ENCODE data around the gene CBR3.

- TF ChIP-seq CTCF (IDR thresholded peaks at IDR 0.05; ENCODE audit: extremely low read depth in 1 of 2, insufficient read depth in 1 of 2, low read depth in 1 of 2, low read length in 2 of 2): no peak
- TF ChIP-seq EZH2 (IDR thresholded peaks at IDR 0.05; ENCODE audit: borderline replicate concordance, low read depth, low read length, severe bottlenecking): no peak
- TF ChIP-seq GATA2 (IDR thresholded peaks at IDR 0.05; ENCODE audit: insufficient read depth, insufficient read length, low read depth, low read length): no peak
- no peak for TF ChIP-seq POLR2AphosphoS5 (IDR thresholded peaks at IDR 0.05; ENCODE audit: insufficient read depth, low read depth, low read length)
- TF ChIP-seq POLR2A (IDR thresholded peaks at IDR 0.05; ENCODE audit: low read depth, low read length): no peak
- TF ChIP-seq MAX (IDR thresholded peaks at IDR 0.05; ENCODE audit: insufficient read depth, insufficient read length): no peak
- TF ChIP-seq FOS (IDR thresholded peaks at IDR 0.05; ENCODE audit: borderline replicate concordance, insufficient read depth, low read length): no peak
- no peak for TF ChIP-seq JUN (IDR thresholded peaks at IDR 0.05; ENCODE audit: borderline replicate concordance, insufficient read depth, insufficient read length, low read depth)
- TF ChIP-seq MYC (IDR thresholded peaks at IDR 0.05; ENCODE audit: low read depth, low read length): no peak
Measured at GRCh38 chr21:36145259-36145658, 10.4 kb downstream of the CBR3 start.

Data from endothelial cell of umbilical vein (primary cell).